A549 (cell line): Measurements from ENCODE around the gene CERS6. TPM values are rescaled to one million over a fixed set of nuclear protein-coding genes. Genes with fewer than 3 reads are reported as not detected.

Experiments
- ATAC-seq, 2 experiments: fragments of 200-7000 bp in 1 of 2; fragments of >200 bp in 1 of 2; cut with Nextera tagmentation in 1 of 2; cut with Tn5 transposase in 1 of 2; 3 replicates each; pipeline versions ENCODE4 v1.8.0 to v1.9.1; 2018 to 2020; ENCODE audit warnings: mild to moderate bottlenecking in 1 of 2, moderate library complexity in 1 of 2
- CTCF ChIA-PET: fragments of 300-600 bp; sonication (Branson Sonifier 250); formaldehyde crosslinking; extraction: SDS; loops from one replicate; lab custom pipeline; 2021; ENCODE audit warnings: antibody characterized with exemption, inconsistent platforms; lab: Yijun Ruan, JAX
- POLR2A ChIA-PET: fragments of 350-600 bp; formaldehyde crosslinking; extraction: SDS; loops from one replicate; lab custom pipeline; 2021; ENCODE audit warnings: antibody characterized with exemption, inconsistent platforms; lab: Yijun Ruan, JAX
- DNase-seq, 2 experiments: peaks; one replicate each; pipeline versions ENCODE4 v3.0.0 to v3.0.0-alpha.2; 2011 to 2016; ENCODE audit warnings: low read depth in 1 of 2, low spot score in 1 of 2
- FAIRE-seq: peaks from 2 replicates; lab custom pipeline; 2011; peaks lifted over from hg19 to GRCh38; lab: Jason Lieb, UNC
- H3K27ac ChIP-seq, 2 experiments: fragments of >200 bp; sonication (Bioruptor Twin); formaldehyde crosslinking; 3 replicates each; pipeline ENCODE4 v1.5.1; 2016 to 2017
- H3K4me1 ChIP-seq: fragments of >200 bp; sonication (Bioruptor Twin); formaldehyde crosslinking; 3 replicates; pipeline ENCODE4 v1.6.1; 2016
- H3K4me2 ChIP-seq: fragments of >200 bp; sonication (Bioruptor Twin); formaldehyde crosslinking; 3 replicates; pipeline ENCODE4 v1.6.1; 2016
- H3K4me3 ChIP-seq: fragments of >200 bp; sonication (Bioruptor Twin); formaldehyde crosslinking; 3 replicates; pipeline ENCODE4 v1.5.1; 2016
- H3K9me3 ChIP-seq: fragments of >200 bp; sonication (Bioruptor Twin); formaldehyde crosslinking; 3 replicates; pipeline ENCODE4 v1.6.1; 2016
- ATOH8 ChIP-seq: fragments of 250-450 bp; sonication (Bioruptor Pico); IDR thresholded peaks from 2 replicates; pipeline ENCODE4 v1.5.0; 2020; ENCODE audit warnings: low read depth, mild to moderate bottlenecking, moderate library complexity
- CBX2 ChIP-seq: fragments of 200-600 bp; sonication (generic); IDR thresholded peaks from 2 replicates; pipeline ENCODE4 v1.6.1; 2016; ENCODE audit warnings: low read depth, mild to moderate bottlenecking, borderline replicate concordance
- CTCF ChIP-seq: fragments of >200 bp; sonication (Bioruptor Twin); formaldehyde crosslinking; IDR thresholded peaks from 3 replicates; pipeline ENCODE4 v1.5.1; 2016
- EP300 ChIP-seq, 2 experiments: fragments of >200 bp; sonication (Bioruptor Twin); formaldehyde crosslinking; IDR thresholded peaks; 2 replicates in 1 of 2; 3 replicates in 1 of 2; pipeline ENCODE4 v1.6.1; 2016 to 2017
- FOSB ChIP-seq: fragments of 250-450 bp; sonication (Bioruptor Pico); IDR thresholded peaks from 2 replicates; pipeline ENCODE4 v1.5.0; 2020; ENCODE audit warnings: mild to moderate bottlenecking, moderate library complexity
- HDAC2 ChIP-seq: fragments of 200-600 bp; sonication (generic); IDR thresholded peaks from 2 replicates; pipeline ENCODE4 v1.6.1; 2016
- HOXA7 ChIP-seq: fragments of 250-450 bp; sonication (Bioruptor Pico); IDR thresholded peaks from 2 replicates; pipeline ENCODE4 v1.5.0; 2020; ENCODE audit warnings: mild to moderate bottlenecking, moderate library complexity
- MAX ChIP-seq: IDR thresholded peaks from 2 replicates; pipeline ENCODE4 v1.6.1; 2012
- MAZ ChIP-seq: fragments of 150-350 bp; IDR thresholded peaks from 2 replicates; pipeline ENCODE4 v1.6.1; 2014; ENCODE audit warnings: antibody characterized with exemption, low read depth, low read length, borderline replicate concordance
- MYC ChIP-seq: IDR thresholded peaks from 2 replicates; pipeline ENCODE4 v1.6.1; 2012; ENCODE audit warnings: mild to moderate bottlenecking, inconsistent platforms, low read length, improper control_type of control experiment, borderline replicate concordance
- PBX3 ChIP-seq: IDR thresholded peaks from 2 replicates; pipeline ENCODE4 v1.6.1; 2012
- POLR2A ChIP-seq: IDR thresholded peaks from 2 replicates; pipeline ENCODE4 v1.6.1; 2012; ENCODE audit warnings: mild to moderate bottlenecking, low read length
- POLR2AphosphoS2 ChIP-seq: conservative IDR thresholded peaks from 2 replicates; pipeline ENCODE4 v1.6.1; 2012; ENCODE audit warnings: low read length, improper control_type of control experiment, inconsistent platforms
- RAD21 ChIP-seq, 2 experiments: fragments of >200 bp in 1 of 2; sonication (Bioruptor Twin) in 1 of 2; formaldehyde crosslinking in 1 of 2; IDR thresholded peaks in 1 of 2; conservative IDR thresholded peaks in 1 of 2; 2 replicates in 1 of 2; 3 replicates in 1 of 2; pipeline ENCODE4 v1.6.1; 2012 to 2018; ENCODE audit warnings: inconsistent platforms in 1 of 2
- REST ChIP-seq: fragments of 200-600 bp; sonication (generic); IDR thresholded peaks from 2 replicates; pipeline ENCODE4 v1.6.1; 2016; ENCODE audit warnings: antibody characterized with exemption, mild to moderate bottlenecking, moderate library complexity
- RNF2 ChIP-seq: fragments of 200-600 bp; sonication (generic); IDR thresholded peaks from 2 replicates; pipeline ENCODE4 v1.6.1; 2016; ENCODE audit warnings: low read depth, mild to moderate bottlenecking, antibody characterized with exemption, moderate library complexity, borderline replicate concordance
- TP53 ChIP-seq: fragments of 250-450 bp; sonication (Bioruptor Pico); IDR thresholded peaks from 2 replicates; pipeline ENCODE4 v1.5.0; 2021; ENCODE audit warnings: mild to moderate bottlenecking, moderate library complexity
- USF2 ChIP-seq: fragments of 450-650 bp; IDR thresholded peaks from 2 replicates; pipeline ENCODE4 v1.6.1; 2014; ENCODE audit warnings: antibody characterized with exemption
- ZFP36 ChIP-seq: fragments of 450-650 bp; IDR thresholded peaks from 2 replicates; pipeline ENCODE4 v1.6.1; 2014; ENCODE audit warnings: borderline replicate concordance; ENCODE audit not compliant: partially characterized antibody
- ZNF302 ChIP-seq: fragments of 250-450 bp; sonication (Bioruptor Pico); IDR thresholded peaks from 2 replicates; pipeline ENCODE4 v1.9.0; 2021; ENCODE audit warnings: inconsistent platforms, mild to moderate bottlenecking, moderate library complexity
- polyA plus RNA-seq, 4 experiments: library from polyadenylated mRNA; depleted of rRNA in 3 of 4; stranded (reverse); fragments of >200 nt; fragmentation: RNase III in 1 of 4; extraction: RNeasy Plus Mini Kit Qiagen cat#74134 plus additional on column Dnase treatment in 1 of 4; gene quantifications; 2 replicates in 3 of 4; 3 replicates in 1 of 4; pipeline ENCODE4 v1.2.3, GENCODE V29; 2011 to 2017

CERS6 gene
- polyA plus RNA-seq, 2 of the 4 experiments (the other 2 are of a cell fraction) = 12.0 to 16.9 TPM

- no peak for TF ChIP-seq ATOH8 (CRISPR knock-in tag)
Observed at GRCh38 chr2:168608796-168609195, 152.7 kb downstream of the CERS6 start (continued).

GRCh38 chr2:168611091-168611490 lies 155.0 kb downstream of the CERS6 start:
- POLR2A ChIA-PET = no interaction called here
- FAIRE-seq = no peak
- CTCF ChIA-PET = interaction anchor here (0.9 kb wide), 1 partner anchor 8 kb away, joined by 3 read pairs; no protein-coding TSS in a partner anchor

More at GRCh38 chr2:168611091-168611490, 155.0 kb downstream of the CERS6 start:
- TF ChIP-seq HDAC2 (no peak), FOSB (no peak), MAX (no peak), CBX2 (no peak), POLR2AphosphoS2 (no peak), ZFP36 (no peak), POLR2A (no peak), CTCF (no peak), ZNF302 (CRISPR knock-in tag) (no peak), RAD21 (conservative IDR thresholded peaks at IDR 0.05 in 1 of 2, IDR thresholded peaks at IDR 0.05 in 1 of 2) (no peak), USF2 (no peak), REST (no peak), EP300 (IDR thresholded peaks at IDR 0.05) (no peak), RNF2 (no peak), PBX3 (no peak), MYC (no peak), MAZ (no peak), TP53 (CRISPR knock-in tag) (no peak), HOXA7 (CRISPR knock-in tag) (no peak)
- Histone ChIP-seq H3K27ac (no peak overlapping the region), H3K4me3 (no peak overlapping the region), H3K4me1 (no peaks in the 10 kb centered on the region), H3K9me3 (no peaks in the 10 kb centered on the region), H3K4me2 (no peak overlapping the region)
- ATAC-seq (no peak), DNase-seq (no peak)
